Activated CD8-positive, alpha-beta memory T cell treated with anti-CD3 and anti-CD28 coated beads, Interleukin-2, amount 10 ng/mL, durations not matched to agents 7 days and 5 days (primary cell): ENCODE results near the gene LUZP2. TPM values are rescaled to one million over a fixed set of nuclear protein-coding genes. Genes with fewer than 3 reads are reported as not detected.
"Not testable (repeated sequence)": the region's sequence is repeated elsewhere in the genome, so short reads cannot be mapped to it uniquely, and the experiment has no call there.

ENCODE experiments used
- ATAC-seq: fragments of 150-1000 bp; cut with Tn5 transposase; one replicate; pipeline ENCODE4 v1.10.0; 2021; ENCODE audit warnings: moderate library complexity
- CTCF ChIA-PET: fragments of 350-600 bp; sonication (Branson Sonifier 250); formaldehyde crosslinking; loops from one replicate; lab custom pipeline; 2021; ENCODE audit warnings: antibody characterized with exemption; lab: Charles Lee
- DNase-seq: peaks from one replicate; pipeline ENCODE4 v3.0.0-alpha.2; 2020
- H3K27ac Mint-ChIP-seq: one replicate; pipeline ENCODE4 v1.8.0; 2021; ENCODE audit warnings: mild to moderate bottlenecking, mixed read lengths
- H3K27me3 Mint-ChIP-seq: one replicate; pipeline ENCODE4 v1.8.0; 2021; ENCODE audit warnings: mixed read lengths
- H3K36me3 Mint-ChIP-seq: one replicate; pipeline ENCODE4 v1.8.0; 2021; ENCODE audit warnings: mild to moderate bottlenecking, mixed read lengths
- H3K4me1 Mint-ChIP-seq: one replicate; pipeline ENCODE4 v1.8.0; 2021; ENCODE audit warnings: mixed read lengths
- H3K4me3 Mint-ChIP-seq: one replicate; pipeline ENCODE4 v1.8.0; 2021; ENCODE audit warnings: mild to moderate bottlenecking, moderate library complexity, mixed read lengths
- H3K9me3 Mint-ChIP-seq: one replicate; pipeline ENCODE4 v1.8.0; 2022; ENCODE audit warnings: low read depth, mixed read lengths
- total RNA-seq, 2 experiments: library from RNA; stranded (reverse); gene quantifications; one replicate each; pipeline ENCODE4 v1.2.3, GENCODE V29; 2021

The LUZP2 gene
- total RNA-seq, 2 experiments from 2014 or later: not detected

DNA sequence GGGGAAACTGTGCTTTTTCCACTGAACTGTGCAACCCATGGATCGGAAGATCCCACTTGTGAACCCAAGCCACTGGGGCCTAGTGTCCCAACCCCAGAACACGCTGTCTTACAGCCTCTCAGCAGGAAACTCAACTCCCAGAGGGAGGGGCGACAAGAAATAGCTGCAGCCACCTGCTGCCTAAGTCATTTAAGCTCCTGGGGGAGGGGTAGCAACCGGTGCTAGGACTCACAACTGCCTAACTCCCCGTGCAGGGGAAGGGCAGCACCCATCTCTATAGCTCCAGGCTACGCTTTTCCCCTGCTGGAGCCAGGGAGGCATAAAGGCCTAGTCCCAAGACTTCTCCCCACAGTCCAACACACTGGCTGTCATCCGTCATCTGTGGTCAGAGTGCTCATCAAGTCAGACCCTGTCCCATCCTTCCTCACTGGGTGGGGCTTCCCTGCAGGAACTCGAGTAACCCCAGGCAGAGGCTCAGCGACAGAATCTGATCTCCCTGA is 363.0 kb downstream of the LUZP2 start:
- Mint-ChIP-seq H3K27ac (no peak overlapping the region), H3K36me3 (no peaks in the 10 kb centered on the region), H3K4me1 (no peaks in the 10 kb centered on the region), H3K9me3 (peaks cover 16% of the 10 kb centered on the region), H3K27me3 (no peaks in the 10 kb centered on the region), H3K4me3 (no peak overlapping the region)
- ATAC-seq (no peak), DNase-seq (no peak)
- CTCF ChIA-PET: no interaction called here

DNA sequence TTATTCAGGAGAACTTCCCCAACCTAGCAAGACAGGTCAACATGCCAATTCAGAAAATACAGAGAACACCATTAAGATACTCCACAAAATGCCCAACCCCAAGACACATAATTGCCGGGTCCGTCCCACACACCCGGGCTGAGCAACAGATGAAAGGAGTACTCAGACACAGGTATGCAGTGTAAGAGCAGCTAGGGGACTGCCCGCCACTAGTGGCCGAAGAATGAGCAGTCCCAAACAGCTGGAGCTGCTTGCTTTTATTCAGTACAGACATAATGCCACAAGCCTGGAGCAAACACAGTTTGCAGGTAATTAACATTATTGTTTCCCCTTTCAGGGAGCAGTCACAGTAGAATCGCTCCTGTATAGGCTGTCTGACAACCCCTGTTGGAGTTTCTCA is 364.6 kb downstream of the LUZP2 start:
- Mint-ChIP-seq H3K4me1 (no peaks in the 10 kb centered on the region), H3K4me3 (no peak overlapping the region), H3K36me3 (no peaks in the 10 kb centered on the region), H3K27ac (no peak overlapping the region), H3K9me3 (peaks cover 16% of the 10 kb centered on the region), H3K27me3 (no peaks in the 10 kb centered on the region)
- no peak for ATAC-seq
- CTCF ChIA-PET: no interaction called here
- no peak for DNase-seq

DNA sequence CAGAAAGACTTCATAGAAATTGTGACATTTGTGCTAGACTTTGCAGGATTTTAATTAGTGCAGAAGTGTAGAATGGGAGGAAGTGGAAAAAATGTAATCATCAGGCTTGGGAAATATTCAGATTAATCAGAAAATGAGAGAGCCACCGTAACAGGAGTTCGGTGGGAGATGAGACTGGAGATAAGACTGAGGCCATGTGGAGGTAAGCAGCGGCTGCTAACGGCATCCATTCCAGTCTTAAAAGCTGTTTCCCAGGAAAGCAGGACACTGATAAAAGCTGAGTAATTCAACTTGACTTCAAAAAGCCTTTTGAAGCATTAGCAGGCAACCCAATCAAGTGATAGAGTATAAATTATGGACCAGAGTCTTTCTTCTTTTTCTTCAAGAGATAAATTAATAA is 369.9 kb downstream of the LUZP2 start:
- CTCF ChIA-PET: no interaction called here
- ATAC-seq (no peak), DNase-seq (no peak)
- no peak overlapping the region for H3K4me3 Mint-ChIP-seq
- H3K4me1 Mint-ChIP-seq: no peaks in the 10 kb centered on the region
- H3K27me3 Mint-ChIP-seq: no peaks in the 10 kb centered on the region
- H3K27ac Mint-ChIP-seq: no peak overlapping the region
- H3K36me3 Mint-ChIP-seq: no peaks in the 10 kb centered on the region
- H3K9me3 Mint-ChIP-seq: peaks cover 11% of the 10 kb centered on the region

DNA sequence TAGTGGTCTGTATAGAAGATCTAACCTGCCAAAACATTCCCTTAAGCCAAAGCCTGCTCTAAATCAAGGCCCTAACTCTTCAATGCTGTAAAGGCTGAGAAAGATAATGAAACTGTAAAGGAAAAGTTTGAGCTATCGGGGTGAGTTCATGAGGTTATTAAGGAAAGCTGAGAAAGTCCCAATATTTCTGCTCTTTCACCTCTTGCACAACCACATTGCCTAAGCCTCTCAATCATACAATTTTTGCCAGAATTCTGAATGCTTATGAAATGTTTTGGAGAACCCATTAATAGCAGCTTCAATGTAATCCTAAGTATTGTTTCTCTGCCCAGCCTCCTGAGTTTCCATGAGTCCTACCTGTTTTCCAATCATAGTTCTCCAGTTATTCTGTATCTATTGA is 373.2 kb downstream of the LUZP2 start:
- peaks cover 11% of the 10 kb centered on the region for H3K9me3 Mint-ChIP-seq
- H3K27ac Mint-ChIP-seq: no peak overlapping the region
- no peaks in the 10 kb centered on the region for H3K4me1 Mint-ChIP-seq
- CTCF ChIA-PET: no interaction called here
- no peak for ATAC-seq
- no peak overlapping the region for H3K4me3 Mint-ChIP-seq
- no peaks in the 10 kb centered on the region for H3K36me3 Mint-ChIP-seq
- no peak for DNase-seq
- H3K27me3 Mint-ChIP-seq: no peaks in the 10 kb centered on the region

DNA sequence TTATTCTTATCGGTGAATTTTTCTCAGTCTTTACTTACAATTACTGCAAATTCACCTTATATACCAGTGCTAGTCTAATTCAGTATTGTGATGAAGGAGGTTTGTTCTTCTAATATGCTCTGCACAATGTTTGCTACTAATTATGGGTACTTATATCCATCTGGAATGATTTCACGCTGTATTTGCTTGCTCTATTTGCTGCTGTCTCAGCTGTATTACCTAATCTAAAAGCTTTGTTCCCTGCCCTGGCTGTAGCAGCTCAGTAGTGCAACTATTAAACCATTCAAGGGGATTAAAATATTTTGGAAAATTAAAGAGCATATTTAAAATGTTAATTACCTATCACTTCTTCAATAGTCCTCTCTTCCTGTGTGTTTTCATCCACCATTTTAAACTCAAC is 375.3 kb downstream of the LUZP2 start:
- CTCF ChIA-PET: no interaction called here
- ATAC-seq: no peak
- Mint-ChIP-seq H3K4me1 (no peaks in the 10 kb centered on the region), H3K4me3 (no peak overlapping the region), H3K36me3 (no peaks in the 10 kb centered on the region), H3K27ac (no peak overlapping the region), H3K9me3 (peaks cover 11% of the 10 kb centered on the region), H3K27me3 (no peaks in the 10 kb centered on the region)
- DNase-seq: no peak

DNA sequence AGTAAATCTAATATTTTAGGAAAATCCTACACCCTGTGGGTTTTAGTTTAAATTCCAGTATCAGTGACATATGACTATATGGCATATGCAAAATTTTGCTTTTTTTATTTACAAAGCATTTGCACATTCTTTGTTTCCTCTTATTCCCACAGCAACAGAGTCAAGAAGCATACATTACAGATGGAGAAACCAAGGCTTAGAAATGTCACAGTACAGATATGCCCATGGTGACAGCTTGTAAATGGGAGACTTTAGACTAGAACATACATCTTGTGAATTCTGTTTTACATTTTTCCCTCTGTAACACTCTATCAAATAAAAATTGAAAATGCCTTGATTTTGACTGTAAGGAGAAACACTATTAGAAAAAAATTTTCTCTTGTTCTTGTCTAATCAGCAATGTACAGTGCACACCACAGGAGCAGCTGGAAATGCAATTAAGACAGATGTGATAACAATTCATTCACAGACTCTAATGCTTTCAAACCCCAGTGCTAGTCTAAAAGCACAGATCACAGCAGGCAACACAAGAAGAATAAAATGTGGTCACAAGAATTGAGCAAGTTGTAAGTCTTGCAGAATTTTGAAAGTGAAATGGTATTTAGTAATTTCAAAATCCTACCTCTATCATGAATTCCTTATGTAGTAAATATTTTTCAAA is 375.9 kb downstream of the LUZP2 start:
- CTCF ChIA-PET: no interaction called here
- H3K36me3 Mint-ChIP-seq: no peaks in the 10 kb centered on the region
- ATAC-seq: no peak
- DNase-seq: no peak
- H3K9me3 Mint-ChIP-seq: peaks cover 11% of the 10 kb centered on the region
- no peaks in the 10 kb centered on the region for H3K27me3 Mint-ChIP-seq
- no peak overlapping the region for H3K27ac Mint-ChIP-seq
- no peak overlapping the region for H3K4me3 Mint-ChIP-seq
- H3K4me1 Mint-ChIP-seq: no peaks in the 10 kb centered on the region

DNA sequence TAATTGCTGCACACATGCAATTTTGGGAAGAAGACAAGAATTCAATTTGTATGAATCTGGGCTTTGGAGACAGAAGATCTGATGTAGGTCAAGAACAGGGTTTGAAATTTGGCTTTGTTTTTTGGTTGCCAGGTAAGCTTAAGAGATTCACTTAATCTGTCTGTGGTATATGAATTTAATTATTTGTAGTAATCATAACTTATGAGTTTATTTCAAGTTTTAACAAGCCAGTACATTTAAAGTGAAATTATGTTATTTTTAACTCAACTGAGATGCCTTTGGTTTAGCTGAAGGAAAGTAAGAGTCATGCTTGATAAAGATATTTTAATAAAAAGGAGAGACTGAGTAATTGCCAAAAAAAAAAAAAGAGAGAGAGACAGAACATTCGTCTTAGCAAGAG is 384.1 kb downstream of the LUZP2 start:
- Mint-ChIP-seq H3K27ac (no peak overlapping the region), H3K27me3 (no peaks in the 10 kb centered on the region), H3K9me3 (peaks cover 6% of the 10 kb centered on the region), H3K4me1 (no peaks in the 10 kb centered on the region), H3K4me3 (no peak overlapping the region), H3K36me3 (no peaks in the 10 kb centered on the region)
- ATAC-seq (no peak), DNase-seq (no peak)
- CTCF ChIA-PET: no interaction called here

DNA sequence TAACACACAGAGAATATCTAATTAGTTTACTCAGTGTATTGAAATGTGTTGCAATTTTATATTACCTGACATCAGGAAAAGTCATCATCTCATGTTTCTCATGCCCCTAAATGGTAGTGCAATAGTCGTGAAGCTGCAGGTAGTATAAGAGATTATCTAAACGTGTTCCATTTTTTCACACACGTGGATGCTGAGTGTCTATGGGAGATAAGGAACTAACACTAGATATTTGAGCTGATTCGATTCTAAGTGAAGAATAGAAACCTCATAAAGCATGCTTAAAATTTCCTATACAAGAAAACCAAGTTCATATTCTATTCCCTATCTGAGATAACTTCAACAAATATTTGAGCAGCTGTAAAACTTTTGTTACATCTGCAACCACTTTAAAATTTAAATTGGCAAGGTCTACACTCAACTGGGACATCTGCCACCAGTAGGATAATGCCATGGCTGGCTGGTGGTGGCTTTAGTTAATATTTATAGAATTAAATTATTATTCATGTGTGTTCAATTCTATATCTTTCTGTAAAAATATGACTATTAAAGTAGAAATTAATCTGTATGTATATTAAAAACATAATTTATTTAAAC is 388.8 kb downstream of the LUZP2 start:
- Mint-ChIP-seq H3K36me3 (no peaks in the 10 kb centered on the region), H3K4me3 (no peak overlapping the region), H3K27me3 (no peaks in the 10 kb centered on the region), H3K9me3 (peaks cover 8% of the 10 kb centered on the region), H3K4me1 (no peaks in the 10 kb centered on the region), H3K27ac (no peak overlapping the region)
- ATAC-seq (no peak), DNase-seq (no peak)
- CTCF ChIA-PET: no interaction called here

DNA sequence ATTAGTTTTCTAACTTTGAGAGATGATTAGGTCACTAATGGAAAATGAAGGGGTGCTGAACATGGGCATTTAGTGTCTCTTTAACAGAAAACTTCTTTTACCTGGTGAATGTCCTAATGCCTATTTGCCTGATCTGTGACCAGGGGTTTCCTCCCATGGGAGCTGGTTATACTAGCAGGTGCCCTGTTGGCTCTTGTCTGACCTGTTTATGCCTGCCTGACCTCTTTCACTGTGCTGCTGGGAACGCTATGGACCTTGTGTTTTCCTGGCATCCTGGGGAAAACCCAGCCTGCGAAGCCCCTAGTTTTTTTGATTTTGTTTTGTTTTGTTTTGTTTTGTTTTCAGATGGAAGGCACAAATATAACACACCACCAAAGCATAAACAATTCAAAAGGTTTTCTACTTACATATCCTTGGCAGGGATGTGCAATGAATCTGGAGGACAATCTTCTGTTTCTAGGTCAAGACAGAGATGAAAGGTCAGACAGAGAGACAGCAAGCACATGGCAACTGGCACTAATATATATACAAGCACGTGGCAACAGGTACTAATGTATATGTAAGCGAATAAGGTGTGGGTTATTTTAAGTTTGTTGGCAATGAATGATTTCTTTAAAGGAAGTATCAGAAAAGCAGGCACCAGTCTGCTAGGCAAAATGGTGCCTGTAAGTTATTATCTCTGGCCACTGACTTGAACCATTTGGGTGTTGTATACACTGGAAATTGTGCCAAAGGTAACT is 390.2 kb downstream of the LUZP2 start:
- peaks cover 8% of the 10 kb centered on the region for H3K9me3 Mint-ChIP-seq
- no peak overlapping the region for H3K4me3 Mint-ChIP-seq
- H3K36me3 Mint-ChIP-seq: no peaks in the 10 kb centered on the region
- CTCF ChIA-PET: no interaction called here
- no peak overlapping the region for H3K27ac Mint-ChIP-seq
- no peak for ATAC-seq
- H3K27me3 Mint-ChIP-seq: no peaks in the 10 kb centered on the region
- DNase-seq: no peak
- H3K4me1 Mint-ChIP-seq: no peaks in the 10 kb centered on the region

DNA sequence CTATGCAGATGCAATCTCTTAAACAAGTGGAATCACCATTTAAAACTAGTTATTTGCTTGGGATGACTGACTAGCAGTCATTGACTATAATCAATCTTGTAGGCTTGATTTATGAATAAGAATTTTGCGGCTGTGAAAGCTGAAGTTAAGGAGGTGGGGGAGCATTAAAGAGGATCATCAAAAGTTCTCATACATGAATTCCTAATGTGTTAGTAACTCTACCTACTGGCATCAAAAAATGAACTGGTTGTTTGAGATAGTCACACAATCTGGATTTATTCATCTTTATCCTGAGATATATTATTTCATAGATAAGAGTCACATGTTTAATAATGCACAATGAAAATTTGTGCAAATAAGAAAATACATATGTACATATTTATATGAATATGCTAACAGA is 393.6 kb downstream of the LUZP2 start:
- Mint-ChIP-seq H3K4me1 (no peaks in the 10 kb centered on the region), H3K9me3 (peaks cover 8% of the 10 kb centered on the region), H3K4me3 (no peak overlapping the region), H3K27me3 (no peaks in the 10 kb centered on the region), H3K36me3 (no peaks in the 10 kb centered on the region), H3K27ac (no peak overlapping the region)
- CTCF ChIA-PET: no interaction called here
- ATAC-seq: no peak
- no peak for DNase-seq

DNA sequence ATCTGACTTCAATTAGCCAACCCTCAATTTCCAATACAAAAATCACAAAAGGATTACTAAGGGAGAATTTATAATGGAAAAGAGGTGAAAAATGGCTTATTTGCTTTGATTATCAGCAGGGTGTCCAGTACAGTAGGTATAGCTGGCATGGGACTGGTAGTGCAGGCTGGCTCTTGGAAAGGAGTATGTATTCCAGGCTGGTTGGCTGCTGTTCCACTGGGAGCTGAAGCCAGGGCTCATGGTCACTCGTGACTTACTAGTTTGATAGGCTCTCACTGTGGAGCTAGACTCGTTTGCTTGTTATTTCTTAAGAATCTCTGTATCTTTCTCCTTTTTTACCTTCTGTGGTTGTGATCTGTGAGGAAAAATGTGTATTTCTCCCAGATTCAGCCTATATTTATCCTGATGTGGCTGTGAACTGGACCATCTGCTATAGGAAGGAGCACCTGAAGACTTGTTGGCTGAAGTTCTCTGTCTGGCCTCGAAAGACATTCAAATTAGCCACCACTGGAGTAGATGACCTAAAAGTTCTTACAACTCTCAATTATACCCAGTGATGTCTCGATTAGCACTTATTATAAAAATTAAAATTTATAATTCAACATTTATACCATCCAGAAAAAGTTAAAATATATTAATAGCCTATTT is 395.1 kb downstream of the LUZP2 start:
- H3K4me1 Mint-ChIP-seq, H3K4me3 Mint-ChIP-seq, CTCF ChIA-PET, ATAC-seq, DNase-seq, H3K27me3 Mint-ChIP-seq, H3K27ac Mint-ChIP-seq, H3K36me3 Mint-ChIP-seq: not testable (repeated sequence)
- H3K9me3 Mint-ChIP-seq: peaks cover 14% of the 10 kb centered on the region

DNA sequence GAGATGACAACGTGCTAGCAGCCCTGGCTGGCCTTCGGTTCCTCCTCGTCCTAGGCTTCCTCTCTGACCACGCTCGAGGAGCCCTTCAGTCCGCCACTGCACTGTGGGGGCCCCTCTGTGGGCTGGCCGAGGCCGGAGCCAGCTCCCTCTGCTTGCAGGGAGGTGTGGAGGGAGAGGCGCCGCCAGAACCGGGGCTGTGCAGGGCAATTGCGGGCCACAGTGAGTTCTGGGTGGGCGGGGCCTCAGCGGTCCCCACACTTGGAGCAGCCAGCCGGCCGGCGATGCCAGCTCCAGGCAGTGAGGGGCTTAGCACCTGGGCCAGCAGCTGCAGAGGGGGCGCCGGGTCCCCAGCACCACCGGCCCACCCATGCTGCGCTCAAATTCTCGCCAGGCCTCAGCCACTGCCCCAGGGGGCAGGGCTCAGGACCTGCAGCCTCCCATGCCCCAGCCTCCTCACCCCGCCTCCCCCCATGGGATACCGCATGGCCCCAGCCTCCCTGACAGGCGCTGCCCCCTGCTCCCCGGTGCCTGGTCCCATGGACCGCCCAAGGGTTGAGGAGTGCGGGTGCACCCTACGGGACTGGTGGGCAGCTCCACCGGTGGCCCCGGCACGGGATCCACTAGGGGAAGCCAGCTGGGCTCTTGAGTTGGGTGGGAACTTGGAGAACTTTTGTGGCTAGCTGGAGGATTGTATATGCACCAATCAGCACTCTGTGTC is 399.4 kb downstream of the LUZP2 start:
- ATAC-seq: no peak
- DNase-seq: no peak
- no peaks in the 10 kb centered on the region for H3K27me3 Mint-ChIP-seq
- no peaks in the 10 kb centered on the region for H3K4me1 Mint-ChIP-seq
- H3K27ac Mint-ChIP-seq: no peak overlapping the region
- peaks cover 11% of the 10 kb centered on the region for H3K9me3 Mint-ChIP-seq
- CTCF ChIA-PET: no interaction called here
- H3K36me3 Mint-ChIP-seq: no peaks in the 10 kb centered on the region
- H3K4me3 Mint-ChIP-seq: no peak overlapping the region

DNA sequence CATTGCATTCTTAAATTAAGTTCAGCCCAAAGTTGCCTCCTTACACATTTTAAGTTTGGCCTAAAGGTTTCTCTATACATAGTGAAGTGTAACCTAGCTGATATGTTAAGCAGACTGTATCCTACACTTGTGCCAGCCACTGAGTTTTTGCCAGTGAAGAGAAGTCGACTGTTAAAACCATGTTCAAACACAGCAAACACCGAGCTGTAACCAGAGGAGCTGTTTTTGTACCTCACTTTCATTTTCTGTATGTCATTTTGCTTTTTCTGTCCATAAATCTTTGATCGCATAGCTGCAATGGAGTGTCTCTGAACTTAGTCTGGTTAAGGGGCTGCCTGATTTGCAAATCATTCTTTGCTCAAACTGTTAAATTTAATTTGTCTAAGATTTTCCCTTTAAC is 403.7 kb downstream of the LUZP2 start:
- Mint-ChIP-seq H3K9me3 (peaks cover 6% of the 10 kb centered on the region), H3K27me3 (no peaks in the 10 kb centered on the region), H3K4me3 (no peak overlapping the region), H3K36me3 (no peaks in the 10 kb centered on the region), H3K27ac (no peak overlapping the region), H3K4me1 (no peaks in the 10 kb centered on the region)
- ATAC-seq (no peak), DNase-seq (no peak)
- CTCF ChIA-PET: no interaction called here
